WERI-Rb-1 (cell line): ENCODE measurements around the gene KLF13.
A peak's percentile ranks its signal among the peaks of the same experiment; 100 is the strongest.

ENCODE experiments used
- DNase-seq: peaks from one replicate; pipeline ENCODE4 v3.0.0-alpha.2; 2020
- H3K27ac ChIP-seq: fragments of 250-450 bp; sonication (Bioruptor Pico); 2 replicates; pipeline ENCODE4 v1.5.1; 2020; ENCODE audit warnings: mild to moderate bottlenecking, moderate library complexity
- H3K27me3 ChIP-seq: fragments of 250-450 bp; sonication (Bioruptor Pico); 2 replicates; pipeline ENCODE4 v1.5.1; 2021; ENCODE audit warnings: mild to moderate bottlenecking, low read depth, moderate library complexity; ENCODE audit not compliant: insufficient read depth, severe bottlenecking
- H3K36me3 ChIP-seq: fragments of 250-450 bp; sonication (Bioruptor Pico); 2 replicates; pipeline ENCODE4 v1.5.1; 2020; ENCODE audit warnings: mild to moderate bottlenecking, moderate library complexity
- H3K4me3 ChIP-seq: 2 replicates; pipeline ENCODE4 v1.5.1; 2011; ENCODE audit warnings: low read depth, mild to moderate bottlenecking, control low read depth, low read length
- H3K9me3 ChIP-seq: fragments of 250-450 bp; sonication (Bioruptor Pico); 2 replicates; pipeline ENCODE4 v1.5.1; 2021; ENCODE audit warnings: mild to moderate bottlenecking, moderate library complexity; ENCODE audit not compliant: severe bottlenecking
- CTCF ChIP-seq: IDR thresholded peaks from 2 replicates; pipeline ENCODE4 v1.5.1; 2011; ENCODE audit warnings: low read depth, mild to moderate bottlenecking, control low read depth, inconsistent platforms, low read length

KLF13 gene

GRCh38 chr15:31327669-31328427 lies 1.2 kb downstream of the KLF13 start:
- H3K9me3 ChIP-seq = no peaks in the 10 kb centered on the region
- no peaks in the 10 kb centered on the region for H3K36me3 ChIP-seq
- H3K27me3 ChIP-seq = no peaks in the 10 kb centered on the region
- DNase-seq = peak; percentile 41
- H3K4me3 ChIP-seq = peak overlapping the region; percentile 58
- TF ChIP-seq CTCF = no peak
- peak overlapping the region; percentile 70 for H3K27ac ChIP-seq

GRCh38 chr15:31328428-31328968 lies 1.9 kb downstream of the KLF13 start:
- Histone ChIP-seq H3K27ac (peak overlapping the region; percentile 64), H3K9me3 (no peaks in the 10 kb centered on the region), H3K36me3 (no peaks in the 10 kb centered on the region), H3K4me3 (peak overlapping the region; percentile 58), H3K27me3 (no peaks in the 10 kb centered on the region)
- no peak for DNase-seq
- no peak for TF ChIP-seq CTCF

- no peaks in the 10 kb centered on the region for H3K9me3 ChIP-seq
- H3K36me3 ChIP-seq = no peaks in the 10 kb centered on the region
- no peak overlapping the region for H3K27ac ChIP-seq
- H3K4me3 ChIP-seq = peak overlapping the region; percentile 58
- no peak for TF ChIP-seq CTCF
- no peaks in the 10 kb centered on the region for H3K27me3 ChIP-seq
- DNase-seq = peak; percentile 39
Observed at GRCh38 chr15:31328969-31329639, 2.5 kb downstream of the KLF13 start.

- H3K9me3 ChIP-seq = no peaks in the 10 kb centered on the region
- no peak for TF ChIP-seq CTCF
- no peak overlapping the region for H3K4me3 ChIP-seq
- no peak overlapping the region for H3K27ac ChIP-seq
- no peaks in the 10 kb centered on the region for H3K36me3 ChIP-seq
- no peaks in the 10 kb centered on the region for H3K27me3 ChIP-seq
- no peak for DNase-seq
Observed at GRCh38 chr15:31329640-31330010, 3.0 kb downstream of the KLF13 start.

GRCh38 chr15:31330111-31330785 lies 3.6 kb downstream of the KLF13 start:
- no peak overlapping the region for H3K4me3 ChIP-seq
- no peaks in the 10 kb centered on the region for H3K27me3 ChIP-seq
- H3K36me3 ChIP-seq = no peaks in the 10 kb centered on the region
- no peaks in the 10 kb centered on the region for H3K9me3 ChIP-seq
- DNase-seq = no peak
- no peak overlapping the region for H3K27ac ChIP-seq
- no peak for TF ChIP-seq CTCF
